ENCODE results near the gene OR51B4.
"Not testable (repeated sequence)": the region's sequence is repeated elsewhere in the genome, so short reads cannot be mapped to it uniquely, and the experiment has no call there.

The OR51B4 gene

GRCh38 chr11:5272395-5273017, 29.2 kb downstream of the OR51B4 start:
- DNase-seq (ENCODE audit: low read depth): no peak

- DNase-seq (ENCODE audit: low read depth): no peak
Measured at GRCh38 chr11:5269715-5270147, 32.0 kb downstream of the OR51B4 start, which contains the start of gene HBE1. TSS of gene HBE1 (minus strand) at chr11:5269945. CDS start at chr11:5269890, 55 bp downstream.

- DNase-seq (ENCODE audit: low read depth): no peak
Measured at GRCh38 chr11:5267033-5267563, 34.6 kb downstream of the OR51B4 start.

DNA sequence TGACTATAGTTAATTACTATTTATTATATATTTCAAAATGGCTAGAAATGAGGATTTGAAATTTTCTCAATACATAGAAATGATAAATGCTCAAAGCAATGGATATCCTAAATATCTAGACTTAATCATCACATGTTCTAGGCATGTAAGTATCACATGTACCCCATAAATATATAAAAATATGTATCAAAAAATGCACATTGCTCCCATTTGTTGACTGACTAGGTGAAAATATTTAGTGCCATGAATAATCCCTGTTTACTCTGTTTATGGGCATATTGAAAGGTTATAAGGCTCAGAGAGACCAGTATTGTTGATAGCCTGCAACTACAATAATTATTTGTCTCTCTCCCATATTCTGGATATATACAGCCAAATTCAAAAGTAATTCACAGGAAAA, 35.1 kb downstream of the OR51B4 start:
- no peak for DNase-seq (ENCODE audit: low read depth)

GRCh38 chr11:5265832-5266231, 35.9 kb downstream of the OR51B4 start:
- DNase-seq (ENCODE audit: low read depth): no peak

- no peak for DNase-seq (ENCODE audit: low read depth)
Measured at GRCh38 chr11:5258543-5259262, 43.0 kb downstream of the OR51B4 start.

DNA sequence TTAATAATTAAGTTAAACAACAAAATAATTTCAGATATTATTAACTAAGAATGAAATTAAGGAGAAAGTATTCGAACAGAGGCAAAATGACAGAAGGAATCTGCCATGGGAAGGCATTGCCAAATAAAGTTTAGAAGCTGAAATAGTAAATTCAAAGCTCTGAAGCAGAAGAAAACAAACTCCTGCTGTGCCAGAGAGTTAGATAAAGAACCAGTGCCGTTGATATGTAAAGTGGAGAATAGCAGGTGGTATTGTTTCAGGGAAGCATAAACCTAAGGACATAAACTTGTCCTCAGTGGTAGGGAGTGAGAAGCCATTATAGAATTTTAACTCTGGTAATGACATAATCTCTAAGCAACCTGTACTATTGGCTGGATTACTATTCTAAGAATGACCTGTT, 44.5 kb downstream of the OR51B4 start:
- DNase-seq (ENCODE audit: low read depth): no peak

DNA sequence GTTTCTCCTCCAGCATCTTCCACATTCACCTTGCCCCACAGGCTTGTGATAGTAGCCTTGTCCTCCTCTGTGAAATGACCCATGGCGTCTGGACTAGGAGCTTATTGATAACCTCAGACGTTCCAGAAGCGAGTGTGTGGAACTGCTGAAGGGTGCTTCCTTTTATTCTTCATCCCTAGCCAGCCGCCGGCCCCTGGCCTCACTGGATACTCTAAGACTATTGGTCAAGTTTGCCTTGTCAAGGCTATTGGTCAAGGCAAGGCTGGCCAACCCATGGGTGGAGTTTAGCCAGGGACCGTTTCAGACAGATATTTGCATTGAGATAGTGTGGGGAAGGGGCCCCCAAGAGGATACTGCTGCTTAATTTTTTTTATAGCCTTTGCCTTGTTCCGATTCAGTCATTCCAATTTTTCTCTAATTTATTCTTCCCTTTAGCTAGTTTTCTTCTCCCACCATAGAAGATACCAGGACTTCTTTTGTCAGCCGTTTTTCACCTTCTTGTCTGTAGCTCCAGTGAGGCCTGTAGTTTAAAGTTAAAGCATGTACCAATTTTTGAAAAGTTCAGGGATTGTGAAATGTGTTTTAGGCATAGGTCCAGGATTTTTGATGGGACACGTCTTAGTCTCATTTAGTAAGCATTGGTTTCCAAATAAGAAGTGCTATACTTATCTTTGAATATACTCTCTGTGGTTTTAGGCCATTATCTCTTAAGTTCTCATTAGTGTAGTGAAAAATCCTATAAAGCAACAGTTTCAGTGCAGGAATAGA, 46.9 kb downstream of the OR51B4 start, which contains the start of gene HBG2:
Gene HBG2 (minus strand): TSS at position 136 of the 768 bp plus-strand sequence. CDS start 53 bp downstream, at position 83.
- not testable (repeated sequence) for DNase-seq (ENCODE audit: low read depth)

GRCh38 chr11:5254023-5254422, 47.7 kb downstream of the OR51B4 start:
- DNase-seq (ENCODE audit: low read depth): not testable (repeated sequence)

- DNase-seq (ENCODE audit: low read depth): not testable (repeated sequence)
Measured at GRCh38 chr11:5253440-5253839, 48.3 kb downstream of the OR51B4 start.

- DNase-seq (ENCODE audit: low read depth): no peak
Measured at GRCh38 chr11:5252919-5253265, 48.9 kb downstream of the OR51B4 start.

GRCh38 chr11:5252192-5252918, 49.4 kb downstream of the OR51B4 start:
- no peak for DNase-seq (ENCODE audit: low read depth)

GRCh38 chr11:5251746-5252145, 50.0 kb downstream of the OR51B4 start:
- no peak for DNase-seq (ENCODE audit: low read depth)

Data from stimulated activated CD8-positive, alpha-beta memory T cell treated with anti-CD3 and anti-CD28 coated beads, Interleukin-15, amount 100 ng/mL, for 1 hour (primary cell).